Pancreas (tissue), 10 donors: ENCODE results near the gene SMYD1. TPM values are rescaled to one million over a fixed set of nuclear protein-coding genes. Genes with fewer than 3 reads are reported as not detected.

ENCODE experiments used
- ATAC-seq, 4 donors: fragments of 200-7000 bp; cut with Tn5 transposase; one replicate each; pipeline versions ENCODE4 v1.8.0 to v1.9.1; 2020; ENCODE audit warnings: mild to moderate bottlenecking in 4 of 4, moderate library complexity in 4 of 4
- DNase-seq, 6 donors: peaks; one replicate each; pipeline ENCODE4 v3.0.0-alpha.2; 2020
- FAIRE-seq: peaks from 2 replicates; lab custom pipeline; 2012; peaks lifted over from hg19 to GRCh38; lab: Jason Lieb, UNC
- H3K27ac ChIP-seq, 4 donors: fragments of 200-600 bp; sonication (generic); 1 replicate in 3 of 4; 2 replicates in 1 of 4; pipeline versions ENCODE4 v1.5.0 to v1.8.0; 2020
- H3K27me3 ChIP-seq, 4 donors: fragments of 200-600 bp; one replicate each; pipeline ENCODE4 v1.8.0; 2021
- H3K36me3 ChIP-seq, 3 donors: fragments of 200-600 bp; sonication (generic) in 1 of 3; one replicate each; pipeline versions ENCODE4 v1.5.0 to v1.8.0; 2020 to 2021
- H3K4me1 ChIP-seq, 3 donors: fragments of 200-600 bp; one replicate each; pipeline ENCODE4 v1.8.0; 2021
- H3K4me3 ChIP-seq, 4 donors: fragments of 200-600 bp; sonication (generic) in 2 of 4; one replicate each; pipeline versions ENCODE4 v1.5.0 to v1.8.0; 2020 to 2021
- H3K9me3 ChIP-seq, 4 donors: fragments of 200-600 bp; one replicate each; pipeline ENCODE4 v1.8.0; 2021
- CTCF ChIP-seq, 4 donors: fragments of 200-600 bp; sonication (generic) in 3 of 4; IDR thresholded peaks; one replicate each; pipeline versions ENCODE4 v1.5.0 to v1.8.0; 2021; ENCODE audit warnings: antibody characterized with exemption in 4 of 4
- WGBS, 2 donors: extraction: QIAGEN DNeasy Blood & Tissue Kit; methylation state at CpG; one replicate each; pipeline ENCODE4 v1.1.7; 2013; 5-methylcytosine and 5-hydroxymethylcytosine counted together
- intact Hi-C, 3 donors: fragments of 100-400 bp; cut with DNase I; formaldehyde crosslinking; loops; one replicate each; pipeline versions ENCODE4 v1.11.1 to v1.14.2; 2022
- polyA plus RNA-seq, 2 donors: library from polyadenylated mRNA; stranded (reverse); fragments of 200-250 nt; gene quantifications; one replicate each; pipeline ENCODE4 v1.2.3, GENCODE V29; 2013
- total RNA-seq, 6 donors: library from RNA; stranded (reverse); fragmentation: NEBNext Ultra II Directional in 4 of 6; extraction: Animal tissue kit (Norgen Biotek cat#: 25700) in 4 of 6; gene quantifications; one replicate each; pipeline versions ENCODE4 v1.2.1 to v1.2.4, GENCODE V29; 2021 to 2023
- donor health status: healthy with polysubstance abuse.
- donor health status: DM: no; HTN: no; CAD: no; lungs with moderate emphysema.
- donor health status: DM: no; HTN: no; CAD: no.
- donor health status: control.
- donor health status: control.
- donor health status: Bipolar disorder and iron deficiency.
- donor health status: DM: yes; HTN: yes; CAD: no.
- donor health status: DM: no; HTN: no; CAD: no.
- donor health status: DM: no; HTN: no; CAD: no.
- donor health status: DM: yes; HTN: yes; CAD: no.

Gene SMYD1
- total and polyA plus RNA-seq, 8 donors = 0.06 to 0.16 TPM; not detected in 6

GRCh38 chr2:88122141-88122884, 54.7 kb downstream of the SMYD1 start:
- Histone ChIP-seq H3K9me3 (no peaks in the 10 kb centered on the region), H3K4me1 (no peaks in the 10 kb centered on the region), H3K27me3 (no peaks in the 10 kb centered on the region), H3K36me3 (no peaks in the 10 kb centered on the region), H3K4me3 (no peak overlapping the region), H3K27ac (no peak overlapping the region)
- intact Hi-C loops = no loop called here
- TF ChIP-seq CTCF (IDR thresholded peaks at IDR 0.05) = no peak
- DNase-seq (no peak), FAIRE-seq (no peak), ATAC-seq (no peak)
- WGBS, 2 donors = 67 to 73% methylated on average over 8 of the region's 8 CpGs

GRCh38 chr2:88123164-88123974, 55.7 kb downstream of the SMYD1 start:
- H3K9me3 ChIP-seq = no peaks in the 10 kb centered on the region
- H3K36me3 ChIP-seq = no peaks in the 10 kb centered on the region
- WGBS, 2 donors = 48 to 50% methylated on average over 5 of the region's 5 CpGs
- H3K27ac ChIP-seq = no peak overlapping the region
- FAIRE-seq (no peak), DNase-seq (no peak), ATAC-seq (no peak)
- no peaks in the 10 kb centered on the region for H3K27me3 ChIP-seq
- H3K4me1 ChIP-seq = no peaks in the 10 kb centered on the region
- no peak for TF ChIP-seq CTCF (IDR thresholded peaks at IDR 0.05)
- H3K4me3 ChIP-seq = no peak overlapping the region
- intact Hi-C loops = no loop called here

- no peak for ATAC-seq
- 82 to 88% methylated on average over 9 of the region's 9 CpGs for WGBS, 2 donors
Observed at GRCh38 chr2:88123975-88124917, 56.6 kb downstream of the SMYD1 start.

GRCh38 chr2:88125344-88125923, 57.8 kb downstream of the SMYD1 start:
- no peak for TF ChIP-seq CTCF (IDR thresholded peaks at IDR 0.05)
- Histone ChIP-seq H3K9me3 (no peaks in the 10 kb centered on the region), H3K4me3 (no peak overlapping the region), H3K27ac (no peak overlapping the region), H3K4me1 (no peaks in the 10 kb centered on the region), H3K27me3 (no peaks in the 10 kb centered on the region), H3K36me3 (no peaks in the 10 kb centered on the region)
- whole genome bisulfite sequencing, 2 donors = 57 to 76% methylated on average over 3 of the region's 3 CpGs
- intact Hi-C loops = no loop called here
- FAIRE-seq (no peak), DNase-seq (no peak), ATAC-seq (no peak)

More at GRCh38 chr2:88123975-88124917, 56.6 kb downstream of the SMYD1 start:
- H3K9me3 ChIP-seq = no peaks in the 10 kb centered on the region
- H3K4me3 ChIP-seq = no peak overlapping the region
- no peak for DNase-seq
- intact Hi-C loops = no loop called here
- no peaks in the 10 kb centered on the region for H3K4me1 ChIP-seq
- H3K27ac ChIP-seq = no peak overlapping the region
- no peak for TF ChIP-seq CTCF (IDR thresholded peaks at IDR 0.05)
- no peaks in the 10 kb centered on the region for H3K27me3 ChIP-seq
- H3K36me3 ChIP-seq = no peaks in the 10 kb centered on the region
- FAIRE-seq = no peak
